HCT116 (cell line): ENCODE data around the gene PON3. TPM values are rescaled to one million over a fixed set of nuclear protein-coding genes. Genes with fewer than 3 reads are reported as not detected.

Experiments
- ATAC-seq: fragments of 200-7000 bp; cut with Tn5 transposase; 2 replicates; pipeline ENCODE4 v1.9.1; 2020; ENCODE audit warnings: mild to moderate bottlenecking, moderate library complexity
- BruUV-seq: library from RNA; stranded (reverse); fragments of 400-500 nt; replicated peaks from 2 replicates; lab custom pipeline; 2021; lab: Mats Ljungman, UMichigan
- CTCF ChIA-PET: fragments of 300-600 bp; sonication (Branson Sonifier 250); formaldehyde crosslinking; loops from one replicate; lab custom pipeline; 2021; ENCODE audit warnings: antibody characterized with exemption; lab: Charles Lee
- POLR2A ChIA-PET: fragments of 300-600, 350-600 bp; sonication (Branson Sonifier 250); formaldehyde crosslinking; loops from one replicate; lab custom pipeline; 2021; ENCODE audit warnings: antibody characterized with exemption; lab: Charles Lee
- RAD21 ChIA-PET, 2 experiments: fragments of 300-600 bp; sonication (Branson Sonifier 250); formaldehyde crosslinking; loops; one replicate each; lab custom pipeline; 2023; ENCODE audit warnings: low total read pairs in 2 of 2; ENCODE audit not compliant: uncharacterized antibody in 2 of 2, unreplicated experiment in 2 of 2, low non-redundant PET in 1 of 2; lab: Charles Lee
- DNase-seq: peaks from one replicate; pipeline ENCODE4 v3.0.0-alpha.2; 2010; ENCODE audit warnings: low read depth, low spot score
- H2AFZ ChIP-seq: fragments of 200-600 bp; shearing (Covaris generic), sonication (generic); 2 replicates; pipeline ENCODE4 v1.6.1; 2017; ENCODE audit warnings: low read depth, mixed run types, mixed read lengths, antibody characterized with exemption, low read length; ENCODE audit not compliant: poor library complexity, severe bottlenecking
- H3K27ac ChIP-seq: 2 replicates; pipeline ENCODE4 v1.5.1; 2012; ENCODE audit warnings: low read depth, low read length
- H3K27me3 ChIP-seq: fragments of 200-600 bp; sonication (generic); 2 replicates; pipeline ENCODE4 v1.6.1; 2016; ENCODE audit warnings: mixed run types, low read length, mixed read lengths; ENCODE audit not compliant: insufficient read depth
- H3K36me3 ChIP-seq, 2 experiments: fragments of 200-500 bp in 1 of 2; fragments of 200-600 bp in 1 of 2; sonication (Bioruptor generic) in 1 of 2; sonication (generic) in 1 of 2; 2 replicates each; pipeline versions ENCODE4 v1.5.1 to v1.6.1; 2014 to 2016; ENCODE audit warnings: low read length in 2 of 2, inconsistent platforms in 1 of 2, mixed read lengths in 1 of 2, mixed run types in 1 of 2; ENCODE audit not compliant: insufficient read depth in 2 of 2, control insufficient read depth in 1 of 2
- H3K4me1 ChIP-seq, 2 experiments: fragments of 200-600 bp in 1 of 2; sonication (generic) in 1 of 2; 2 replicates each; pipeline versions ENCODE4 v1.5.1 to v1.6.1; 2012 to 2017; ENCODE audit warnings: low read length in 2 of 2, inconsistent platforms in 1 of 2, mild to moderate bottlenecking in 1 of 2, mixed read lengths in 1 of 2, mixed run types in 1 of 2, moderate library complexity in 1 of 2; ENCODE audit not compliant: insufficient read depth in 2 of 2, control insufficient read depth in 1 of 2
- H3K4me2 ChIP-seq: fragments of 200-600 bp; sonication (generic); 2 replicates; pipeline ENCODE4 v1.6.1; 2017; ENCODE audit warnings: mixed run types, low read length, mixed read lengths
- H3K4me3 ChIP-seq, 2 experiments: fragments of 200-600 bp in 1 of 2; sonication (generic) in 1 of 2; replicated peaks in 1 of 2; 2 replicates each; pipeline ENCODE4 v1.5.1; 2011 to 2016; ENCODE audit warnings: low read length in 2 of 2, control low read depth in 1 of 2, low read depth in 1 of 2, mild to moderate bottlenecking in 1 of 2, mixed read lengths in 1 of 2, mixed run types in 1 of 2
- H3K79me2 ChIP-seq: fragments of 200-600 bp; sonication (generic); 2 replicates; pipeline ENCODE4 v1.6.1; 2017; ENCODE audit warnings: mild to moderate bottlenecking, mixed run types, low read length, moderate library complexity, mixed read lengths; ENCODE audit not compliant: insufficient read depth
- H3K9ac ChIP-seq: fragments of 200-600 bp; sonication (generic); 2 replicates; pipeline ENCODE4 v1.6.1; 2016; ENCODE audit warnings: low read length, mixed read lengths
- H3K9me2 ChIP-seq: fragments of 200-600 bp; sonication (generic), shearing (Covaris generic); 2 replicates; pipeline ENCODE4 v1.6.1; 2017; ENCODE audit warnings: mixed run types, mild to moderate bottlenecking, moderate library complexity; ENCODE audit not compliant: insufficient read depth
- H3K9me3 ChIP-seq, 2 experiments: fragments of 200-500 bp in 1 of 2; fragments of 200-600 bp in 1 of 2; sonication (Bioruptor generic) in 1 of 2; sonication (generic) in 1 of 2; 2 replicates each; pipeline ENCODE4 v1.6.1; 2014 to 2017; ENCODE audit warnings: low read length in 2 of 2, mixed read lengths in 2 of 2, inconsistent platforms in 1 of 2, low read depth in 1 of 2, mild to moderate bottlenecking in 1 of 2, mixed run types in 1 of 2, moderate library complexity in 1 of 2; ENCODE audit not compliant: control insufficient read depth in 1 of 2, insufficient read depth in 1 of 2
- H4K20me1 ChIP-seq: fragments of 200-600 bp; sonication (generic), shearing (Covaris generic); 2 replicates; pipeline ENCODE4 v1.6.1; 2017; ENCODE audit warnings: mixed run types, mild to moderate bottlenecking, moderate library complexity; ENCODE audit not compliant: insufficient read depth
- FOSL1 ChIP-seq: IDR thresholded peaks from 2 replicates; pipeline ENCODE4 v1.6.1; 2012; ENCODE audit warnings: low read depth
- SIN3A ChIP-seq: IDR thresholded peaks from 2 replicates; pipeline ENCODE4 v1.6.1; 2012; ENCODE audit warnings: low read depth
- YY1 ChIP-seq: IDR thresholded peaks from 2 replicates; pipeline ENCODE4 v1.6.1; 2011; ENCODE audit warnings: low read length, low read depth, moderate library complexity, mild to moderate bottlenecking; ENCODE audit not compliant: insufficient replicate concordance; ENCODE audit errors: extremely low read depth
- intact Hi-C: fragments of 100-400 bp; cut with micrococcal nuclease; formaldehyde crosslinking; loops from 2 replicates; pipeline ENCODE4 v1.10.0; 2022
- total RNA-seq: library from RNA; stranded (reverse); gene quantifications from one replicate; pipeline ENCODE4 v1.2.1, GENCODE V29; 2021; ENCODE audit not compliant: unreplicated experiment

PON3 gene
- total RNA-seq, 1 experiment from 2014 or later = 2.6 TPM

DNA sequence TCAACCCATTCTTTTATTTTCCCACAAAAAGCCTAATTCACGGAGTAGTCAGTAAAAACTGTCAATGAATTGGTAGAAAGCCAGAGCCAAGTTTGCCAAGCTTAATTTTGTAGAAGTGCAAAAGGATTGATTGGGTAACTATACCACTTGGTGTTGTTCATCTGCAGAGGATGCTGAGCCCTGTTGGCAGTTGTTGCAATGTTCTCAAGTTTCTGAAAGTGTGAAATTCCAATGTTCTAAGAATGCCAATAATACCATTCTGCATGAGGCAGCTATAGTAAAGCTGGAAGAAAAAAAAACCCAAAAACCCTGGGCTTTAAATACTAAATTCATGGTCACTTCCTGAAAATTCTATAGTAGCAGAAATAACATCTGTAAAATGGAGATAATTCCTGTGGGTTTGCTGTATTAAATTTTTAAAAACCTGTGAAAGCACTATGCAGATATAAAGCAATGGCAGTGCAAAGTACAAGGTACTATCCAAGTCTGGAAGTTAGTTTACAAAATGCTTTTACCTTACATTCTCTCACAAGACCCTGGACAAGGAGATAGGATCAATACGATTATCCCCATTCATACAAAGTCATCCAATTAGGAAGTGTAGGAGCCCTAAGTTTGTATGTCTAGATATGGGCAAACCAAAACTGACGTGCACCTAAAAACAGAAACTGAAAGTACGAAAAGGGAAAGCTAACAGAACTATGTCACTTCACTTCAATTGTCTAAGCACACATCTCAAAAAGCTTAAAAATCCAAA, 65.8 kb downstream of the PON3 start:
- TF ChIP-seq SIN3A (no peak), FOSL1 (no peak)
- TF ChIP-seq, all 23 proteins: peak for 0
- Histone ChIP-seq H2AFZ (no peak overlapping the region), H3K27ac (no peak overlapping the region), H3K79me2 (no peaks in the 10 kb centered on the region), H4K20me1 (no peaks in the 10 kb centered on the region), H3K4me3 (no peak overlapping the region), H3K4me2 (no peak overlapping the region), H3K9me2 (no peaks in the 10 kb centered on the region), H3K36me3 (no peaks in the 10 kb centered on the region), H3K9me3 (no peaks in the 10 kb centered on the region), H3K9ac (no peak overlapping the region), H3K27me3 (no peaks in the 10 kb centered on the region), H3K4me1 (no peaks in the 10 kb centered on the region)
- no TSS peak for BruUV-seq
- intact Hi-C loops = no loop called here
- ChIA-PET CTCF (no interaction called here), RAD21 (no interaction called here), POLR2A (interaction anchor here (0.6 kb wide), 1 partner anchor 55 kb away, joined by 3 read pairs; no protein-coding TSS in a partner anchor)
- no peak for DNase-seq
- no peak for ATAC-seq

- DNase-seq = no peak
- no peaks in the 10 kb centered on the region for H3K27me3 ChIP-seq
Observed at GRCh38 chr7:95327356-95327755, 68.8 kb downstream of the PON3 start.

More at GRCh38 chr7:95327356-95327755, 68.8 kb downstream of the PON3 start:
- Histone ChIP-seq H3K4me2 (no peak overlapping the region), H3K4me3 (no peak overlapping the region), H3K27ac (no peak overlapping the region), H3K36me3 (no peaks in the 10 kb centered on the region), H2AFZ (no peak overlapping the region), H3K9me2 (no peaks in the 10 kb centered on the region), H4K20me1 (no peaks in the 10 kb centered on the region), H3K9me3 (no peaks in the 10 kb centered on the region), H3K79me2 (no peaks in the 10 kb centered on the region), H3K4me1 (no peaks in the 10 kb centered on the region), H3K9ac (no peak overlapping the region)
- TF ChIP-seq YY1 = no peak
- RAD21 ChIA-PET = no interaction called here
- no TSS peak for BruUV-seq
- ATAC-seq = no peak
- POLR2A ChIA-PET = no interaction called here
- intact Hi-C loops = no loop called here
- CTCF ChIA-PET = no interaction called here
